SKM-1 (cell line): ENCODE results near the gene NEGR1.

Source experiments
- DNase-seq: peaks from one replicate; lab custom pipeline; 2025; ENCODE audit not compliant: unreplicated experiment; lab: John Stamatoyannopoulos, UW

The NEGR1 gene

GRCh38 chr1:71413441-71414175 lies 868.7 kb downstream of the NEGR1 start:
- DNase-seq, result no peak

DNA sequence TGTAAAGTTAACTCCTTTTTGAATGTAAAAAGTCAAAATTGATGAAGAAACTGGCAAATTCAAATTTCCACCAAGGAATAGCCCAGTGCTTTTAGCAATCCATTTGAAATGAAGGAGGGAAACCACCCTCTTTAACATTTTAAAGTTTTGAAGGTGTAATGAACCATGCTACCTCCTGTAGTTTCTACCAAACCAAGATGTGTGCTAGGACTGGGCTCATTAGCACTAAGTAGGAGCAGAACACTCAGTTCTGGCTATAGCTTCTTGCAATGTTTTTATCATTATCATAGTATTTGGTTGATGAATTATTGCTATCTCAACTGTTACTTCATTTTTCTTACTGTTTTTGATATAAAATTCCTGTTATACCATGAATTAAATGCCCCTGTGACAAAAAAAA lies 882.3 kb downstream of the NEGR1 start:
- no peak for DNase-seq

DNA sequence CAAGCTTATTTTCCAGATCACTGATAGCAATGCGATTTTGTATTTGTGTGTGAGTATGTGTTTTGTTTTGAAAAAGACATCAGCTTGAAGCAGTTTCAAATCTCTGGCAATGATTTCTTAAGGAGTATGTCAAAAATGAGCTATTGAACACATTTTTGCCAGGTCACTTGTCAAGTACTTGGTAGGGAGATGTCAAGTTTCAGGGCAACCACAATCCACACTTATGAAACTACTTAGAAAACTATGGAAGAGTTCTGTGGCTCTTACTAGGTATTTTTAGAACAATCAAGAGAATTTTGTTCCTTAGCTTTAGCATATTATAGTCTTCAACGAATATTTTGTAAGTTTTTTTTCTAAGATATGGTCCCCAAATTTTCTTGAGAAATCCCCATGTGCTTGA lies 882.7 kb downstream of the NEGR1 start:
- no peak for DNase-seq

DNA sequence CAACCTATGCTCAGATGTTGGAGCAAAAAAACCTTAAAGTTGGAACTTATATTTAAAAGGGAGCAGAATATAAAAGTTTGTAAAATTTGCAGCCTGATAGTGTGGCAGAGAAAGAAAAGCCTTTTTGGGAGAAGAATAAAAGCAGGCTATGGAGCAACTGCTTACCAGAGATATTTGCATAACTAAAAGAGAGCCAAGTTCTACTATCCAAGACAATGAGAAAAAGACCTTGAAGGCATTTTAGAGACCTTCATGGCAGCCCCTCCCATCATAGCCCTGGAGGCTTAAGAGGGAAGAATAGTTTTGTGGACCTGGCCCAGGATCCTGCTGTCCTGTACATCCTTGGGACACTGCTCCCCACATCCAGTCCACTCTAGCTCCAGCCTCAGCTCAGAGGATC lies 889.0 kb downstream of the NEGR1 start:
- no peak for DNase-seq

- DNase-seq, result peak; percentile 30
These were observed 891.8 kb downstream of the NEGR1 start for GRCh38 chr1:71390518-71390917.

DNA sequence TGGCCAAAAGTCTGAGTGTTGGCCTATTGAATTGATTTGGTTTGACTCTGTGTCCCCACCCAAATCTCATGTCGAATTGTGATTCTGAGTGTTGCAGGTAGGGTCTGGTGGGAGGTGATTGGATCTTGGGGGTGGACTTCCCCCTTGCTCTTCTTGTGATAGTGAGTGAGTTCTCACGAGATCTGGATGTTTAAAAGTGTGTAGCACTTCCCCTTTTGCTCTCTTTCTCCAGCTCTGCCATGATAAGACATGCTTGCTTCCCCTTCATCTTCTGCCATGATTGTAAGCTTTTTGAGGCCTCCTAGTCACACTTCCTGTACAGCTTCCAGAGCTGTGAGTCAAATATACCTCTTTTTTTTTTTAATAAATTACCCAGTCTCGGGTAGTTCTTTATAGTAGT lies 904.5 kb downstream of the NEGR1 start:
- DNase-seq, result no peak

DNA sequence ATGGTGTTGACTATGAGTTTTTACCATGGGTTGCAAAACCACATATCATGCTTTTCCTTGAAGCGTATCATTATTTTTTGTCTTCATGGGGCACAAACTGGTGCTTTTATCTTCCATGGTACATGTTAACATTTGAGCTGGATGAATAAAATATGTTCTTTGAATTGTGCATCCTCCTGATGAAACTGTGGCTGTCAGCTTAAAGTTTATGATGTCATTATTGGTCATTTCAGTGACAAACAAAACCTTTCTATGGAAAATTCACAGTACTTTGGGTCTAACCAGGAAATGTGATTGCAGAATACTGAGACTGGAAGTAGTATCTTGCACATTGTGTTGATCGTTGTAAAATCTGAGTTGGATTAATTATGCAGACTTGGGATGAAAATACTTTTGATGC lies 909.8 kb downstream of the NEGR1 start:
- no peak for DNase-seq

DNA sequence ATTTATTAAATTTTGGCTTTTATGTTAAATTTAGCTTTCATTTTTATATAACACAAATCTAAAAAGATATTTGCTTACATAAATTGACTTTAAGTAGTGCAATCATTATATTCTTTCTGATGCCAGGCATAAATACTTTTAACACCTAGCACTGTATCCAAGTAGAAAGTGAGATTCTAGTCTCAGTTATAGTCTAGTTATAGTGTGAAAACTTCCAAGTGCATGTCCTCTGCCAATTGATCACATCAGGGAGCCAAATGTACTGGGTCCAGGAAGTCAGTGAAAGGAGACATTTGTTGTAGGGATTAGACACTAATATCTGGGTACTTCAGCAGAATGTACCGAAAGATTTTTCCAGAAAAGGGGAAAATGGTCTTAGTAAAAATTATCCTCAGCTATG lies 910.8 kb downstream of the NEGR1 start:
- DNase-seq, result no peak

GRCh38 chr1:71364236-71364635 lies 918.1 kb downstream of the NEGR1 start:
- DNase-seq, result no peak

- no peak for DNase-seq
These were observed 919.6 kb downstream of the NEGR1 start for GRCh38 chr1:71362691-71363090.

DNA sequence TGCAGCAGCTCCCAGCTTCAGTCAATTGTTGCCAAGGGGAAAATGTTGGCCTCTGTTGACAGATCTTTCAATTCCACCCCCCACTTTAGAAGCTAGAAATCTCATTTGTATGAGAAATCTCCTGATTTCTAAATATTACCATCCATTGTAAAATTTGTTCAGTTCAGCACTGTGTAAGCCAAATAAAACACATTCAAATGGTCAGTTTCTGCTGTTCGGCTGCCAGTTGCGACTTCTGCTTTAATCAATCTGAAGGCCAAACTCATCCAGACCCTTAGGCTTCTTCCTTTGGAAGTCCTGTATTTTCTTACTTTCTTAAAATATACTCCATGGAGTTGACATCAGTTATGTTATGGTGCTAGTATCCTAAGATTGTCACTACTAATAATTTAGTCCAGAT lies 920.3 kb downstream of the NEGR1 start:
- no peak for DNase-seq

DNA sequence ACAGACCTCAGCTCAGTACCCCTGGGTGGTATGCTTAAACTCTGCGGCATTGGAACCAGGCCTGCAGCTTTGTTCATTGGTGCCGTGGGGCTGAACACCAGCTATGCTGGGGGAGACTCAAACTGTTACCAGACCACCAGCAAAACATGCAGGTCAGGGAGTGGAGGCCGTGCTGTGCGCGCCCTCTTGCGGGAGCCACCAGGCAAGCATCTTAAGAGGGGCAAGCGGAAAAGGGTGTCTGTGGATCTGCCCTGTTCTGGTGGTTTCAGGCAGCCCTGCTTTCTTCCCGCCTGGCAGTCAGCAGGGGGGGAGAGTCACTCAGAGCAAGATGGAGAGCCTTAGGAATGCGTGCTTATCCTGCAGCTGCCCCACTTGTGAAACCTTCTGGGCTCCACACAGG lies 924.6 kb downstream of the NEGR1 start:
- no peak for DNase-seq

- DNase-seq, result no peak
These were observed 930.9 kb downstream of the NEGR1 start for GRCh38 chr1:71351438-71351837.

- no peak for DNase-seq
These were observed 931.5 kb downstream of the NEGR1 start for GRCh38 chr1:71350805-71351204.

DNA sequence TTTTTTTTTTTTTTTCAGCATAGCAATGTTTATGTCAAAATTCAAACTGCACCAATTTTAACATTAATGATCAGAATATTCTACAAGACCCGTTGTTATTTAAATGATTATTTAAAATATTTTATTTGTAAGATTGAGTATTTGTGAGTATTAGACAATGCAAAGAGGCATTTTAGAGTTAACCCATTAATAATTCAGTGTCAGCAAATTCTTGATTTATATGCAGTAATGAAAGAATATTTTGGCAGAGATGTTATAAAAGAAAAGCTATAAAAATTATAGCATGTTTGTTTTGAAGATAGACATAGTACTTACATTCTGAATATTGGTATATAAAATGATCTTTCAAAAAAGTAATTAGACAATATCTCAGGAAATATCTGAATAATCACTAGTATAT lies 932.0 kb downstream of the NEGR1 start:
- no peak for DNase-seq
